ENCODE data around the gene TAC3. TPM values are rescaled to one million over a fixed set of nuclear protein-coding genes. Genes with fewer than 3 reads are reported as not detected.

TAC3 gene
- total RNA-seq, 4 donors from 2014 or later, result not detected

GRCh38 chr12:57031138-57031725 is 14.9 kb upstream of the TAC3 start:
- Histone ChIP-seq H3K4me3 (no peak overlapping the region), H3K36me3 (no peaks in the 10 kb centered on the region), H3K9me3 (no peaks in the 10 kb centered on the region), H3K27ac (no peak overlapping the region), H3K27me3 (no peaks in the 10 kb centered on the region), H3K4me1 (no peaks in the 10 kb centered on the region)
- TF ChIP-seq CTCF (IDR thresholded peaks at IDR 0.05 in 4 of 5, conservative IDR thresholded peaks at IDR 0.05 in 1 of 5) (no peak), POLR2A (IDR thresholded peaks at IDR 0.05) (no peak)
- no peak for DNase-seq
- in situ Hi-C loops (cut with MboI; ENCODE audit: low sequenced_read_pairs in 4 of 4), result no loop called here
- ATAC-seq, result no peak
- intact Hi-C loops (cut with DNase I; ENCODE audit: low total_unique reads), result no loop called here

GRCh38 chr12:57029457-57029856 is 13.1 kb upstream of the TAC3 start:
- DNase-seq (no peak), ATAC-seq (no peak)
- Histone ChIP-seq H3K4me1 (no peaks in the 10 kb centered on the region), H3K4me3 (no peak overlapping the region), H3K9me3 (no peaks in the 10 kb centered on the region), H3K36me3 (no peaks in the 10 kb centered on the region), H3K27ac (no peak overlapping the region), H3K27me3 (no peaks in the 10 kb centered on the region)
- in situ Hi-C loops (cut with MboI; ENCODE audit: low sequenced_read_pairs in 4 of 4), result no loop called here
- TF ChIP-seq POLR2A (IDR thresholded peaks at IDR 0.05) (no peak), CTCF (IDR thresholded peaks at IDR 0.05 in 4 of 5, conservative IDR thresholded peaks at IDR 0.05 in 1 of 5) (no peak)
- intact Hi-C loops (cut with DNase I; ENCODE audit: low total_unique reads), result no loop called here

- Histone ChIP-seq H3K4me3 (no peak overlapping the region), H3K9me3 (no peaks in the 10 kb centered on the region), H3K27ac (no peak overlapping the region), H3K27me3 (no peaks in the 10 kb centered on the region), H3K36me3 (no peaks in the 10 kb centered on the region), H3K4me1 (no peaks in the 10 kb centered on the region)
- intact Hi-C loops (cut with DNase I; ENCODE audit: low total_unique reads), result no loop called here
- DNase-seq, result no peak
- in situ Hi-C loops (cut with MboI; ENCODE audit: low sequenced_read_pairs in 4 of 4), result no loop called here
- TF ChIP-seq POLR2A (IDR thresholded peaks at IDR 0.05) (no peak), CTCF (IDR thresholded peaks at IDR 0.05 in 4 of 5, conservative IDR thresholded peaks at IDR 0.05 in 1 of 5) (no peak)
- ATAC-seq, result no peak
These were observed 11.4 kb upstream of the TAC3 start for GRCh38 chr12:57027805-57028153.

- Histone ChIP-seq H3K36me3 (no peaks in the 10 kb centered on the region), H3K4me3 (no peak overlapping the region), H3K27me3 (no peaks in the 10 kb centered on the region), H3K9me3 (no peaks in the 10 kb centered on the region), H3K27ac (no peak overlapping the region), H3K4me1 (no peaks in the 10 kb centered on the region)
- ATAC-seq (no peak), DNase-seq (no peak)
- intact Hi-C loops (cut with DNase I; ENCODE audit: low total_unique reads), result no loop called here
- in situ Hi-C loops (cut with MboI; ENCODE audit: low sequenced_read_pairs in 4 of 4), result no loop called here
- TF ChIP-seq POLR2A (IDR thresholded peaks at IDR 0.05) (no peak), CTCF (IDR thresholded peaks at IDR 0.05 in 4 of 5, conservative IDR thresholded peaks at IDR 0.05 in 1 of 5) (no peak)
These were observed 10.9 kb upstream of the TAC3 start for GRCh38 chr12:57027011-57027804.

Measured in gastrocnemius medialis (tissue), 4 donors.